Colon (tissue), 2 donors: ENCODE results near the gene EPHB1.
"Not testable (repeated sequence)": the region's sequence is repeated elsewhere in the genome, so short reads cannot be mapped to it uniquely, and the experiment has no call there.

Source experiments
- FAIRE-seq: peaks from 2 replicates; lab custom pipeline; 2012; peaks lifted over from hg19 to GRCh38; lab: Jason Lieb, UNC
- donor health status: control.
- donor health status: control.

The EPHB1 gene

DNA sequence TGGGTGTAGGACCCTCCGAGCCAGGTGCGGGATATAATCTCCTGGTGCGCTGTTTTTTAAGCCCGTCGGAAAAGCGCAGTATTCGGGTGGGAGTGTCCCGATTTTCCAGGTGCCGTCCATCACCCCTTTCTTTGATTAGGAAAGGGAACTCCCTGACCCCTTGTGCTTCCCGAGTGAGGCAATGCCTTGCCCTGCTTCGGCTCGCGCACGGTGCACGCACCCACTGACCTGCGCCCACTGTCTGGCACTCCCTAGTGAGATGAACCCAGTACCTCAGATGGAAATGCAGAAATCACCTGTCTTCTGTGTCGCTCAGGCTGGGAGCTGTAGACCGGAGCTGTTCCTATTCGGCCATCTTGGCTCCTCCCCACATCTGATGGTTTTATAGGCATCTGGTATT lies 210.6 kb downstream of the EPHB1 start:
- FAIRE-seq: not testable (repeated sequence)

DNA sequence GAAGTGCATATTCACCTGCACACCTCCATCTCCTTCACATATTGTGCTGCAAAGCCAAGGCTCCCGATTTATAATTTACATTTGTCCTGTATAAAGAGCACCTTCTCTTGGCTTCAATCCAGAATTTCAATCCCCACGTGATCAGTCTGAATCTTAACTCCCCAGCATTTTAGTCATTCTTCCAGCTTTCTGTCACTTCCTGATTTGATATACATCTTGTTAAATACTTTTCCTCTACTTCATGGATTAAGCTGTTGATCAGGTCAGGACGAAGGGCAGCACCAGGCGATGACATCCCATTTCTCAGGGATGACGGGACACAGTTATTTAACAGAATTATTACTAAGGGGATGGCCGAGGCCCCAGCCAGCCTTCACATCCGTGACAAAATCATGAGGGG lies 212.5 kb downstream of the EPHB1 start:
- no peak for FAIRE-seq

DNA sequence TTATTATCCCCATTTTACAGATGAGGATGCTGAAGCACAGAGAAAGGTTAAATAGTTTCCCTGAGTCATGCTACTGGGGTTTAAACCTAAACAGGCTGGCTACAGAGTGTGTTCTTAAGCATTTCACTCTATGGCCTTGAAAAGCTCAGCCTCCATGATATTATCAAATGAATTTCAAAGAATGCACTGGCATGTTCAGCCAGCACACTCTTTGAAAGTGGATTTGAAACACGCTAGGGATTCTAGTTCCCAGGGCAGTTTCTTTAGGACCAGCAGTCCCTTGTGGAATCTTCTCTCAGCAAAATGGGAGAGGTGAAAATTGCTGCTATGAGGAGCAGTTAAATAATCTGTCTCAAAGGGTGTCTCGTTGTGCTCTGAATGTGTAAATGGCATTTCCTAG lies 213.3 kb downstream of the EPHB1 start:
- no peak for FAIRE-seq

DNA sequence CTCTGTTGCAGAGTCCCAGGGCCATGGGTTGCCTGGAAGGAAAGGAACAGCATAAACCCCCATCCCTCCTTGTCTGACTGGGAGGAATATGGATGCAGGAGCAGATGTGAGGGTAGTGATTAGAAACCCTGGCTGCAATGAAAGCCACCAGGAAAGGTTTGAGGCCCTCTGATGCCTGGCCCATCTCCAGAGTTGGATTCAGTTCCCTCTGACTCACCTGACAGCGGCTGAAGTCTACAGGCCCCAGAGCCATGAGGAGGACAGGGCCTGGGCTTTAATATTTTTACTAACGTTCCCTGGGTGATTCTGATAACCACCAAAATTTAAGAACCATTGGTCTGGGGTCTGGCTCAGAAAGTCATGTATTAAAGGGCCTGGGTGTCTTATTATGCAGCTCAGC lies 214.0 kb downstream of the EPHB1 start:
- no peak for FAIRE-seq

DNA sequence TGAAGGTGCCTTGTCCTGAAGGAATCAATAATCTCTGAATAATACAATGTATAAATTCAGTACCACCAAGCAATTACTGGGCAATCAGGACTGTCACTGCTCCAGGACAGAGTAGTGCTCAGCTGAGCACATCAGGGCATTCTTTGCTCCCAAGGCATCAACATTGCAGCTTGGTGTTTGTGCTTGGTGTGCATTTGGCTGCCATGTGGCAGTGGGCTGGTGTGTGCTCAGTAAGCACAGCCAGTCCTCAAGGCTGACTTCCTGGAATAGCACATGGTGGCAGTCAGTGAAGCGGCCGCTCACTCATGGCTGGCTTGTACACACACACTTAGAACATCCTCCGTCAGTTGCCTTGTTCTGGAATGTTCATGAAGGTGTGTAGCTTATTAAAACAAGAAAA lies 217.0 kb downstream of the EPHB1 start:
- no peak for FAIRE-seq

DNA sequence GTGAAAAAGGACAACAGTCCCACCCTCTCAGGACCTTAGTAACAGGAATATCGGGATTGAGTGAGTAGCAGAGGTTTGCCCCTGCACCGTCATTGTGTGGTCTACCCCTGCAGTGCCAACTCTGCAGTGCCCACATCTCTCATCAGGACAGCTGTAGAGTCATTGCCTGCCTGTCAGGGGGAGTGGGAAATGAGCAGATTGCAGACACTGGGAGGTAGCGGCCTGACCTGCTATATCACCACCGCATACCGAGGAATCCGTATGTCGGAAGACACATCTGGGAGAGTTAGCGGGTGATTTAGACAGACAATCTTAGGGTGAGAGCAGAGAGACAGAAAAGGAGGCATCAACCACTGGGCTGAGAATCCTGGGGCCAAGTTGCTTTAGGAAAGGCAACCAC lies 218.1 kb downstream of the EPHB1 start:
- FAIRE-seq: no peak

DNA sequence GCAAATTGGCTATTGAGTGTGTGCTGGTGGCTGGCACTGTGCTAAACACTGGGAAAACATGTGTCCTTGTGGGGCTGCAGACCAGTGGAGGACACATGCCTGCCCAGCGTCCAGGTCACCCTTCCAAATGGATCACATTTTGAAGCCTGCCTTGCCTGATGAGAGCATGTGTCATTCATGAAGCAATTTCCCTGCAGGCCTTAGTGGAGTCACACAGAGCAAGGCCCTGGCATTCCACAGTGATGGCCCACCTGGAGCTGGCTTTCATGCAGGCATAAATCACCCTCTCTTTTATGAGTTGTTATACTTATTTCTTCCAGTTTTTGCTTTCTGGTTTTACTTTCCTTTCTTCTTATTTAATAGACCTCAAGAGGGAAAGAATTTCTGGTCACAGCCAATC lies 219.5 kb downstream of the EPHB1 start:
- no peak for FAIRE-seq

DNA sequence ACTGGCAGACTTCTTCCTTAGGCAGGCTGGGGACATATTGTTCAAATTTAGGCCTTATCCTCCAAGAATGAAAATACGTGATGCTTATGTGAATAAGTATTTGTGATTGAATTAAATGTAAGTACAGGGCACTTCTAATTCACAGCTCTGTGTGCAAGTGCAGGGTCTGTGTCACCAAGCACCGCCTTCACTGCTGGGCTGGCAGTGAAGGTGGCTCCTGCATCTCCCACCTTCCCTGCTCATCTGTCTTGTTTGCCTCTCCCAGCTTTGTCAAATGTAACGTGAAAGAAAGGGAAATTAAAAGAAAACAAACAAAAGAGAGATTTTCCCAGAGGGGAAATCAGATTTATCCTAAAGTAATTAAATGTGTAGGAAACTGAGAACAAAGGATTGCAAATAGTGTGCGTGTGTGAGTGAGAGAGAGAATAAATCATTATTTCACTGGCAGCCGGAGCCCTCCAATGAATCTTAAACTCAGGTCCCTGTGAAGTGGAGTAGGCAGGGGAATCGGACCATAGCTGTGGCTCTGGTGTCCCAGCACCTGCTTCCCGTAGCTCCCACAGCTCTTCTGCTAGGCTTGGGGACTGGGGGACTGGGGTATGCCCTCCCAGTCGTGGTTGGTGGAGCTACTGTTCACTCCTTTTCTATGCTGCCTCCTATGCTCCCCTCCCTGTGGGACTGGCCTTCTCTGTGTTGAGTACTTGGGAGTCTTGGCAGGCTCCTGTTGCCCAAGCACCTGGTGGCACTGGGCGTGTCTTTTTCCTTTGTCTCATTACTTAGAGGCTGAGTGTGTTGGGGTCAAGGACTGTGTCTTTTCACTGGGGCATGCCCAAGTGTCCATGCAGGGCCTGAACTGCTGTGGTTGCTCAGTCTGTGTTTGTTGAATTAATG lies 222.2 kb downstream of the EPHB1 start:
- no peak for FAIRE-seq

DNA sequence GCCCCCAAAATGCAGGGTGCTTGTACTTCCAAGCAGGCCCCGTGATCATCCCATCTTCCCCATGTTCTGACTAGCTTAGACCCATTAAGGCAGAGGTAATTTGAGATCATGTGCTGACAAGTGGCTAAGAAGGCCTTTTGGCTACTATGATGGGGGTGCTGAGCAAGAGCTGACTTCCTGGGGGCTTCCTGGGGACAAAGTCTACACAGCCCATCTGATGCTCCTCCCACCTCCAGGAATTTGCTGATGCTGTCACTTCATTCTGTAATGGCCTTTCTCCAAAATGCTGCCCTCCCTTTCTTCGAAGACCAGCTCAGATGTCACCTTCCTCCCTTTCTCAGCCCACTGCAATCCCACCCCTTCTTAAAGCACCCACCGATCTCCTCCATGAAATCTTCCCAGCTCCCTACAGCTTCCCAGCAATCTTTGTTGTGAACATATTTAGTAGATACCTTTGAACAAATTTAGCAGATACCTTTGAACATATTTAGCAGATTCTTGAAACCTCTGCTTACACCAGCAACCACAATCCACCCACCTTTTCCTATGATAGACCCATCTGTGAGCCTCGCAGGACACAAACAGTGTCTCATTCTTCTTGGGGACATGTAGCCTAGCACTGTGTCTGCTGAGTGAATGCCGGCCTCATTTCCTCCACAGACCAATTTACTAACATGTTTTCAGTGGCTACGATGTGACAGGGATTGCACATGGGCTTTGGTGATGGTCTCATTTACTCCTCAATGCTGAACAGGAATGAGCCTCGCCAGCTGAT lies 223.3 kb downstream of the EPHB1 start:
- no peak for FAIRE-seq

DNA sequence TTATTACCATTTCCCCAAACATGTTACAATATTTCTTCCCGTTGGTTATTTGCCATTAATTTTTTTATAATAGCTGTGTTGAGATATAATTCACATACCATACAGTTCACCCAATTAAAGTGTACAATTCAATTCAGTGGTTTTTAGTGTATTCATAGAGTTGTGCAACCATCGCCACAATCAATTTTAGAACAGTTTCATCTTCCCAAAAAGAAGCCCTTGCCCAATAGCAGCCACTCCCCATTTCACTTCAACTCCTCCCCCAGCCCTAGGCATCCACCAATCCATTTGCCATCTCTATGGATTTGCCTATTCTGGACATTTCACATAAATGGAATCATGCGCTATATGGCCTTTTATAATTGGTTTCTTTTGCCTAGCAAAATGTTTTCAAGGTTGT lies 225.1 kb downstream of the EPHB1 start:
- FAIRE-seq: no peak

DNA sequence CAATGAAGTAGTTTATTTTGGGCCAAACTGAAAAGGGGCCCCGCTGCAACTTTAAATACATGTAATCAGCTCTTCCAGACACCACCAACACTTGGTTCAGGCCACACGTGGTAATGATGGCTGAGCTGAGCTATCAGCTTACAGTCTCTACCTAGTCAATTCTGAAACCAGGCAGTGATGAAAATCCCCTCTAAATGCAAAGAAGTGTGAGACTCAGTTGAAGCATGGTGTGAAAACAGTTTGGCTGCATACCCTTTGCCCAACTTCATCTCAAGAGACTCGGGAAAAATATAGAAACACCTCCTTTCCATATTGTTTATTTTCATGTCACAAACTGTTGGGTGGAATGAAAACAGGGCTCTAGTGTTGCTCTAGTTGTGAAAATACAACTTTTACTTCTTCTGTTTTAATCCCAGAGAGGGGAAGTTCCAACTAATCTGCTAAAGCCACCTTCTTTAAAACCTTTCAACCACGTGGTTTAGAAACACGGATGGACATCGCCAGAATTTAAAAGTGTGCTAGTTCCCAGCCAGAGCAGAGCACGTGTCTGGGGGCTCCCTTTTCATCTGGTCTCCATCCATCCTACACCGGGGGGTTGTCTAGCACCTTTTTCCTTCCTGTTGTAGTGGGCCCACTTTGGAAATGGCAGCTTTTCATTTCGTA lies 229.1 kb downstream of the EPHB1 start:
- FAIRE-seq: no peak

DNA sequence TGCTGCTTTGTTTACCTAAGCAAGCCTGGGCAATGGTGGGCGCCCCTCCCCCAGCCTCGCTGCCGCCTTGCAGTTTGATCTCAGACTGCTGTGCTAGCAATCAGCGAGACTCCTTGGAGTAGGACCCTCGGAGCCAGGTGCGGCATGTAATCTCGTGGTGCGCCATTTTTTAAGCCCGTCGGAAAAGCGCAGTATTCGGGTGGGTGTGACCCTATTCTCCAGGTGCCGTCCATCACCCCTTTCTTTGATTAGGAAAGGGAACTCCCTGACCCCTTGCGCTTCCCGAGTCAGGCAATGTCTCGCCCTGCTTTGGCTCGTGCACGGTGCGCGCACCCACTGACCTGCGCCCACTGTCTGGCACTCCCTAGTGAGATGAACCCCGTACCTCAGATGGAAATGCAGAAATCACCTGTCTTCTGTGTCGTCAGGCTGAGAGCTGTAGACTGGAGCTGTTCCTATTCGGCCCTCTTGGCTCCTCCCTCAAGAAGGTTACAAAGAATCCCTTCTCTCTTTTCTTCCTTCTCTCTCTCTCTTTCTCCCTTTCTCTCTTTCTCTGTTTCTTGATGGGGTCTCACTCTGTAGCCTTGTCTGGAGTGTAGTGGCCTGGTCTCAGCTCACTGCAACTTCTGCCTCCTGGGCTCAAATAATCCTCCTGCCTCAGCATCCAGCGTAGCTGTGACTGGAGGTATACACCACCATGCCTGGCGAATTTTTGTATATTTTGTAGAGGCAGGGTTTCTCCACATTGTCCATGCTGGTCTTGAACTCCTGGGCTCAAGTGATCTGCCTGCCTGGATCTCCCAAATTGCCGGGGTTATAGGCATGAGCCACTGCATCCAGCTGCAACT lies 235.9 kb downstream of the EPHB1 start:
- FAIRE-seq: not testable (repeated sequence)

DNA sequence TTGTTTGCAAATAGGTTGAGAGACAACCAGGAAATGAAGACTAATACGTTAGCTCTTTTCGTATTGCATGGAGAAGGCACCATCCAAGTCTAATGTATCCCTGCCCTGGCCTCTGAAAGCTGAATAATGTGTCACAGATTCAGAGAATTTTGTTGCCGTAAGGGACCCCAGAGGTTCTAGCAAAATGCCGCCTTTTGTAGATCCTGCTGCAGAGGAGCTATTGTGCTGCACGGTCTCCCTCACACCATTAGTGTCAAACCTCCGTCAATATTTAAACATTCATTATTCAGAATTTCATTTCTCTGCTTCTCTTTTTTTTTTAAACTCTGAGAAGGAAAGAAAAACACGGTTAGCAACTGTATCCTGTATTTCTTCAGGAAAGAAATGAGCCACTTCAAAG lies 238.7 kb downstream of the EPHB1 start:
- FAIRE-seq: no peak

DNA sequence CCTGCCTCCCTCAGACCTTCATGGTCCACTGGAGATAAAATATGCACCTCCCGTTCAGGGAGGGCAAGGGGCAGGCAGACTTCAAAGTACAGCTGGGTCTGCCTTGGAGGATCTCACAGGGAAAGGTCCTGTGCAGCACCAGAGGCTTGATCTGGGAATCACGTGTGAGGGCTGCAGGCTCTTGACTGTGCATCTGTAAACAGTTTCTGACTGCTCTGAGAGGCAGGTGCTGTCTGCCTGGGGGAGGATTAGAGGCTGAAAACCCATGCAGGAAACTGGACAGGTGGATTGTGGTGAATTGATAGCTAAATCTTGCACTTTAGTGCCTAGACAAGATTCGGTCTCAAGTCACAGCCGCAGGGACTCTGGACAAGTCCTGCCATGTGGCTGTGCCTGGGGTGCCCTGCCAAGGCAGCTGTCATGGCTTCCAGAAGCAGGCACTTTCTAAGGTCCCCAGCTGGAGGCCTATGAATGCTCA lies 239.3 kb downstream of the EPHB1 start:
- no peak for FAIRE-seq

DNA sequence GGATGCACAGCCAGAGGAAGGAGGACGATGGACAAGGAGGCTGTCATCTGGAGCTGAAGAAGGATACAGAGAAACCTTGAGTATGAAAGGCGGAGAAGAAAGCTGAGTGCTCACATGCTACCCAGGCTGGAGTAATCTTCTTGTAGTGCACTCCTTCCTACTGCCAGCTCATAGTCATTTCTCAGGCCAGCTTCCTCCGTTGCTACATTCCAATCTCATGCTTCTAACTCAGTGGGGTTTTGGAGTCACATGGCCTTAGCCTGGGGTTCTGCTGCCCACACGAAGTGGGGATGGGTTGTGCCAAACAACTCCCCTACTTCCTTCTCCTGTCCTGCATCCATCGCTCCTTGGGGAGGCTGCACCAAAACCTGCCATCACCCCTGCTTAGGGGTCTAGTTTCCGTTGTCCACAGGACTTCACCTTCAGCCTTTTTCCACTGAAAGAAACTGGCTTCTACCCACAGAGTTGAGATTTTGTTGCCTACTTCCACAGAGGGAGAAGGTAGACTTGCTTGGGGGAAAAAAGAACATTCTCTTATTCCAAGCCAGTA lies 239.9 kb downstream of the EPHB1 start:
- FAIRE-seq: no peak

DNA sequence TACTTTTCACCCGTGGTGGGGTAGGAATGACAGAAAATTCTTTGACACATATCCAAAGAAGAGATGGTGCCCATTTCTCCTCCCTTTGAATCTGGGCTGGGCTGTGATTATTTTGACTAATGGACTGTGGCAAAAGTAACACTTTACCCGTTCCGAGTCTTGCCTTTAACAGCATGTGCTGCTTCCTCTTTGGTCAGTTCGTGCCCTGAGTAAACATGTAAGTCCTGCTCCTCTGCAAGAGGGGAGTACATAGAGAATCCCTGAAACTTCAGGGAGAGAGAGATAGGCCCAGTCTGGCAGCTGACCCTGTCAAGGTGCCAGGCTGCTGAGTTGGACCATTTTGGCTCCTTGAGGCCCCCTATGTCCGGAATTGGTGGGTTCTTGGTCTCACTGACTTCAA lies 243.1 kb downstream of the EPHB1 start:
- no peak for FAIRE-seq

DNA sequence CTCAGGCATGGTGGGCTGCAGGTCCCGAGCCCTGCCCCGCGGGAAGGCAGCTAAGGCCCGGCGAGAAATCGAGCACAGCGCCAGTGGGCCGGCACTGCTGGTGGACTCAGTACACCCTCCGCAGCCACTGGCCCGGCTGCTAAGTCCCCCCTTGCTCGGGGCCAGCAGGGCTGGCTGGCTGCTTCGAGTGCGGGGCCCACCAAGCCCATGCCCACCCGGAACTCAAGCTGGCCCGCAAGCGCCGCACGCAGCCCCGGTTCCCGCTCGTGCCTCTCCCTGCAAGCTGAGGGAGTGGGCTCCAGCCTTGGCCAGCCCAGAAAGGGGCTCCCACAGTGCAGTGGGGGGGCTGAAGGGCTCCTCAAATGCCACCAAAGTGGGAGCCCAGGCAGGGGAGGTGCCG lies 244.5 kb downstream of the EPHB1 start:
- FAIRE-seq: not testable (repeated sequence)

DNA sequence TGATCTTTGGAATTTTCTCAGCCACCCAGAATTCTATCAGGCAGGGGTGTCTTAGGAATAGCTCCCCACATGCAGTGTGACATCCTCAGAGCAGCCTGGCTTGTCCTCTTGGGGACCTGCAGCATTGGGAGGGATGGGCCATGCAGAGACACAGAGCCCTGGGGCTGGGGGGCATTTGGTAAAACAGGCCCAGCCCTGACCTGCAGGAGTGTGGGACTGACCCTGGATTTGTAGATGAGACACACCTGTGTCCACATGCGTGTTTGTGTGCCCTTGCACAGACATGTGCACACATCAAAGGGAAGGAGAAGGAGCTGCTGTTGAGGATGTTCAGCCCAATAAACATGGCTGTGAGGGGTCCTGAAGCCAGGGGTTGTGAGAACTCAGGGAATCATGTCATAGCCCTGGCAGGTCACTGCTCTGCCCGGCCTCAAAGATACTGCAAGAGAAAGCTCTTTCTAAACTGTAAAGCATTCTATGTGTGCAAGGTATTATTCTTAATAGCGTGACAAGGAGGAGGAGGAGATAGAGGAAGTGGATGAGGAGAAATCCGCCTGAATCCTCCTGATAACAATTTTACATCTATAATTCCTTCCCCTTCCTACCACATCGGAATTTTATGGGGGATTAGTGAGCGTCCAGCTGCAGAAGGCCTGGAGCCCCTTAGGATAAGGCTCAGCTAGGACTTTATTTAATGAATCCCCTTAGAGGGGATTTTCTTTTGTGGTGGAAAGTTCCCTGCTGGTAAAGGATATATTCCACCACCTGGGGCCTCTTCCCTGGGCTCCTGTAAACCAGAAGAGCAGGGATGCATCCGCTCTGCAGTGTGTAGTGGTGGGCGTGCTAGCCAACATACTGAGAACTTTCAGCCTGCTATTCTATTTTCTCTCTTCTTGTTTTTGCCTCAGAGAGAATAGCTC lies 245.5 kb downstream of the EPHB1 start:
- no peak for FAIRE-seq

DNA sequence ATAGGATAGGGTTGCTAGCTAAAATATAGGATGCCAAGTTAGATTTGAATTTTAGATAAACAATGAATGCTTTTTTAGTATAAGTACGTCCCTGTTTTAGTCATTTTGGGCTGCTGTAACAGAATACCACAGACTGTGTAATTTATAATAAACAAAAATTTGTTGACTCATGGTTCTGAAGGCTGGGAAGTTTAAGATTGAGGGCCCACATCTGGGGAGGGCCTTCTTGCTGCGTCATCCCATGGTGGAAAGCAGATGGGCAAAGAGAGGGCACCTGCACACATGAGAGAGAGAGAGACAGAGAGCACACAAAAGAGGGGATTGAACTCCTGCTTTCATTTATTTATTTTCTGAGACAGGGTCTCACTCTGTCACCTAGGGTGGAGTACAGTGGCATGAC lies 246.5 kb downstream of the EPHB1 start:
- FAIRE-seq: no peak

DNA sequence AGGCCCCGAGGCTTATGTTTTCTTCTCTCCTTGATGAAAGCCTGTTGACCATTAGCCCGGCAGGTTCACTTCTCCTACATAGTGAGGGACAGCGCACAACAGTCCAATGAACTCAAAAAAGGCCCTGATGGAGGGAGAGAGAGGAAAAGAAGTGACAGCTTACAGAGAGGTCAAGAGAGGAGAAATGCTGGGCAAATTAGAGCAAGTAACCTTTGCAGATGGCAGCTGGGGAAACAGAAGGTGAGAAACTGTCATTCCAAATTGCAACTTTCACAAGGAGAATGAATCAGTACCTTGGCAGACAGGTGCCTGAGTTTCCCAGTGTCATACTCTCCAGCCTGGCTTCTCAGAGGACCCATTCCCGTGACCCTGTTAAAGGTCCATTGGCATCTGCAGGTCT lies 252.0 kb downstream of the EPHB1 start:
- FAIRE-seq: no peak
